Caco-2 (cell line): Measurements from ENCODE around the gene HES4. TPM values are rescaled to one million over a fixed set of nuclear protein-coding genes. Genes with fewer than 3 reads are reported as not detected.

Source experiments
- BruUV-seq: library from RNA; stranded (reverse); fragments of 400-500 nt; replicated peaks from 2 replicates; lab custom pipeline; 2021; lab: Mats Ljungman, UMichigan
- CTCF ChIA-PET: fragments of 300-600 bp; sonication (Branson Sonifier 250); formaldehyde crosslinking; loops from one replicate; lab custom pipeline; 2022; ENCODE audit warnings: antibody characterized with exemption; lab: Charles Lee
- POLR2A ChIA-PET: fragments of 300-600 bp; sonication (Branson Sonifier 250); formaldehyde crosslinking; loops from one replicate; lab custom pipeline; 2022; ENCODE audit warnings: antibody characterized with exemption; lab: Charles Lee
- DNase-seq, 2 experiments: peaks; one replicate each; pipeline versions ENCODE4 v3.0.0 to v3.0.0-alpha.2; 2020 to 2022
- H3K27me3 ChIP-seq: replicated peaks from 2 replicates; pipeline ENCODE4 v1.6.0; 2011; ENCODE audit warnings: low read length; ENCODE audit not compliant: control insufficient read depth, insufficient read depth
- H3K36me3 ChIP-seq: 2 replicates; pipeline ENCODE4 v1.5.1; 2011; ENCODE audit warnings: low read length; ENCODE audit not compliant: control insufficient read depth, insufficient read depth
- H3K4me1 ChIP-seq: fragments of 250-450 bp; sonication (Bioruptor Pico); 2 replicates; pipeline ENCODE4 v1.5.1; 2020; ENCODE audit warnings: mild to moderate bottlenecking
- H3K4me3 ChIP-seq: 2 replicates; pipeline ENCODE4 v1.5.1; 2011; ENCODE audit warnings: low read depth, mild to moderate bottlenecking, control low read depth, low read length
- H3K9me3 ChIP-seq: fragments of 250-450 bp; sonication (Bioruptor Pico); 2 replicates; pipeline ENCODE4 v1.5.1; 2020; ENCODE audit warnings: mild to moderate bottlenecking, moderate library complexity
- H3K27ac Mint-ChIP-seq: one replicate; pipeline ENCODE4 v1.8.0; 2022; ENCODE audit warnings: mixed read lengths; ENCODE audit not compliant: unreplicated experiment
- H3K27me3 Mint-ChIP-seq: one replicate; pipeline ENCODE4 v1.8.0; 2022; ENCODE audit warnings: mixed read lengths; ENCODE audit not compliant: insufficient read depth, unreplicated experiment
- H3K36me3 Mint-ChIP-seq: one replicate; pipeline ENCODE4 v1.8.0; 2022; ENCODE audit warnings: mild to moderate bottlenecking, mixed read lengths; ENCODE audit not compliant: insufficient read depth, unreplicated experiment
- H3K4me1 Mint-ChIP-seq: one replicate; pipeline ENCODE4 v1.8.0; 2022; ENCODE audit warnings: low read depth, mixed read lengths; ENCODE audit not compliant: unreplicated experiment
- H3K4me3 Mint-ChIP-seq: one replicate; pipeline ENCODE4 v1.8.0; 2022; ENCODE audit warnings: mild to moderate bottlenecking, moderate library complexity, mixed read lengths; ENCODE audit not compliant: unreplicated experiment
- H3K9me3 Mint-ChIP-seq: one replicate; pipeline ENCODE4 v1.8.0; 2022; ENCODE audit warnings: mixed read lengths; ENCODE audit not compliant: unreplicated experiment
- intact Hi-C: fragments of 100-400 bp; cut with micrococcal nuclease; formaldehyde crosslinking; loops from one replicate; pipeline ENCODE4 v1.10.0; 2022; ENCODE audit not compliant: unreplicated experiment
- total RNA-seq: library from RNA; stranded (reverse); gene quantifications from 2 replicates; pipeline ENCODE4 v1.2.3, GENCODE V29; 2022
- TF ChIP-seq, protein P1 (sequence below), 2 experiments: fragments of 200-600 bp in 1 of 2; IDR thresholded peaks; 1 replicate in 1 of 2; 2 replicates in 1 of 2; pipeline versions ENCODE4 v1.5.1 to v1.8.0; 2011 to 2022; ENCODE audit warnings: antibody characterized with exemption in 1 of 2, control low read depth in 1 of 2, inconsistent platforms in 1 of 2, low read depth in 1 of 2, low read length in 1 of 2, mild to moderate bottlenecking in 1 of 2, moderate library complexity in 1 of 2; ENCODE audit not compliant: insufficient read depth in 1 of 2, severe bottlenecking in 1 of 2, unreplicated experiment in 1 of 2

HES4 gene
- total RNA-seq, 1 experiment from 2014 or later, result 53.8 TPM

- Mint-ChIP-seq H3K9me3 (no peaks in the 10 kb centered on the region), H3K27me3 (no peaks in the 10 kb centered on the region), H3K4me3 (peak overlapping the region; percentile 79), H3K36me3 (peaks cover 45% of the 10 kb centered on the region), H3K27ac (peak overlapping the region; percentile 96), H3K4me1 (peaks cover 14% of the 10 kb centered on the region)
- TF ChIP-seq, protein P1, sequence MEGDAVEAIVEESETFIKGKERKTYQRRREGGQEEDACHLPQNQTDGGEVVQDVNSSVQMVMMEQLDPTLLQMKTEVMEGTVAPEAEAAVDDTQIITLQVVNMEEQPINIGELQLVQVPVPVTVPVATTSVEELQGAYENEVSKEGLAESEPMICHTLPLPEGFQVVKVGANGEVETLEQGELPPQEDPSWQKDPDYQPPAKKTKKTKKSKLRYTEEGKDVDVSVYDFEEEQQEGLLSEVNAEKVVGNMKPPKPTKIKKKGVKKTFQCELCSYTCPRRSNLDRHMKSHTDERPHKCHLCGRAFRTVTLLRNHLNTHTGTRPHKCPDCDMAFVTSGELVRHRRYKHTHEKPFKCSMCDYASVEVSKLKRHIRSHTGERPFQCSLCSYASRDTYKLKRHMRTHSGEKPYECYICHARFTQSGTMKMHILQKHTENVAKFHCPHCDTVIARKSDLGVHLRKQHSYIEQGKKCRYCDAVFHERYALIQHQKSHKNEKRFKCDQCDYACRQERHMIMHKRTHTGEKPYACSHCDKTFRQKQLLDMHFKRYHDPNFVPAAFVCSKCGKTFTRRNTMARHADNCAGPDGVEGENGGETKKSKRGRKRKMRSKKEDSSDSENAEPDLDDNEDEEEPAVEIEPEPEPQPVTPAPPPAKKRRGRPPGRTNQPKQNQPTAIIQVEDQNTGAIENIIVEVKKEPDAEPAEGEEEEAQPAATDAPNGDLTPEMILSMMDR (IDR thresholded peaks at IDR 0.05; ENCODE audit: insufficient read depth in 1 of 2, low read depth in 1 of 2, low read length in 1 of 2, severe bottlenecking in 1 of 2, unreplicated experiment in 1 of 2), result no peak
- CTCF ChIA-PET, result interaction anchor here (1.5 to 1.8 kb wide), 2 partner anchors 13 to 17 kb away, joined by 4 to 5 read pairs; partner anchors contain the start of gene ISG15
- H3K27me3 ChIP-seq, result no peaks in the 10 kb centered on the region
- POLR2A ChIA-PET, result interaction anchor here (3.0 kb wide), 1 partner anchor 18 kb away, joined by 16 read pairs; the partner anchor contains the start of gene AGRN
- peaks cover 46% of the 10 kb centered on the region for H3K4me1 ChIP-seq
- H3K36me3 ChIP-seq, result no peaks in the 10 kb centered on the region
- peak overlapping the region; percentile 87 for H3K4me3 ChIP-seq
- TSS peak; percentile 62 for BruUV-seq
- intact Hi-C loops, result loop anchor here (2.0 kb wide), 1 partner anchor 18 kb away; no protein-coding TSS in a partner anchor
- no peak for DNase-seq
- no peaks in the 10 kb centered on the region for H3K9me3 ChIP-seq
These were observed 1.3 kb upstream of the HES4 start for GRCh38 chr1:1001057-1001783.

DNA sequence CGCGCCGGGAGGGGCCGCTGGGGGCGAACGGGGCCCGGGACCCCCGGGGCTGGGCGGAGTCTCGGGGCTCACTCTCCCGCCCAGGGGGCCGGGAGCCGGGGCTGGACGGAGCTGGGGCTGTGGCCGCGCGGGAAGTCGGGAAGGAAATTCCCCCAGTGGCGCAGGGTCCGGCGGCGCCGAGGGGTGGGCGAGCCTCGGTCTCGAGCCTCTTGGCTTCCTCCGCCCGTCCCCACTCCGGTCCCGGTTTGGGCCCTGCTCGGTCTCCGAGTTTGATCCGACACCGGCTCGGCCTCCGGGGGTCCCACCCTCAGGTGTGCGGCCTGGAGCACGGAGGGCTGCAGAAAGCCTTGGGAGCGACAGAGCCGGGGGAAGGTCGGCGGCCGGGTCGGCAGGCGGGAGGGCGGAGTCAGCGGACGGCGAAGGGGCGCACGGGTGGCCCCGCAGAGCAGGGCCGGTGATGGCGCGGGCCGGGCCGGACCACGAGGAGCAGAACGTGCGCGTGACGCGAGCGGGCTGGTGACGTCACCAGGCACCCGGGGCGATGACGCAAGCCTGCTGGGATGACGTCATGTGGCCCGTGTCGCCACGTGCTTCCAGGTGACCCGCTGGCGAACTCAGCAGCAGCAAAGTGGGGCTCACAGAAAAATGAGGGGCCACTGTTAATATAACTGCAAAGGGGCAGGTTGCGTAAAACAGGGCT lies 610 bp upstream of the HES4 start:
- peak; percentile 91 to 94 for DNase-seq
- H3K9me3 ChIP-seq, result no peaks in the 10 kb centered on the region
- H3K27me3 ChIP-seq, result no peaks in the 10 kb centered on the region
- peaks cover 11% of the 10 kb centered on the region for H3K4me1 Mint-ChIP-seq
- peak overlapping the region; percentile 87 for H3K4me3 ChIP-seq
- no peaks in the 10 kb centered on the region for H3K36me3 ChIP-seq
- peak overlapping the region; percentile 96 for H3K27ac Mint-ChIP-seq
- peak overlapping the region; percentile 79 for H3K4me3 Mint-ChIP-seq
- H3K4me1 ChIP-seq, result peaks cover 44% of the 10 kb centered on the region
- ChIA-PET CTCF (interaction anchor here (1.5 kb wide), 1 partner anchor 13 kb away, joined by 5 read pairs; the partner anchor contains the start of gene ISG15), POLR2A (interaction anchor here (0.7 to 3.0 kb wide), 2 partner anchors 19 kb away, joined by 3 to 16 read pairs; partner anchors contain the start of genes AGRN and PERM1)
- H3K27me3 Mint-ChIP-seq, result no peaks in the 10 kb centered on the region
- intact Hi-C loops, result loop anchor here (2.0 kb wide), 1 partner anchor 18 kb away; no protein-coding TSS in a partner anchor
- H3K36me3 Mint-ChIP-seq, result peaks cover 47% of the 10 kb centered on the region
- TF ChIP-seq, protein P1 (IDR thresholded peaks at IDR 0.05; ENCODE audit: insufficient read depth in 1 of 2, low read depth in 1 of 2, low read length in 1 of 2, severe bottlenecking in 1 of 2, unreplicated experiment in 1 of 2), result no peak
- BruUV-seq, result no TSS peak
- no peaks in the 10 kb centered on the region for H3K9me3 Mint-ChIP-seq
